GM23338 (cell line): ENCODE measurements around the gene KIF1A. TPM values are rescaled to one million over a fixed set of nuclear protein-coding genes. Genes with fewer than 3 reads are reported as not detected.

Experiments used
- ATAC-seq: fragments of 200-7000 bp; cut with Tn5 transposase; 3 replicates; pipeline ENCODE4 v1.9.1; 2020
- DNase-seq: peaks from one replicate; pipeline ENCODE4 v3.0.0-alpha.2; 2015; ENCODE audit warnings: low spot score
- H2AFZ ChIP-seq: fragments of 200-600 bp; sonication (generic); 2 replicates; pipeline ENCODE4 v1.8.0; 2016; ENCODE audit warnings: antibody characterized with exemption, mild to moderate bottlenecking, moderate library complexity
- H3F3A ChIP-seq: fragments of 200-600 bp; sonication (generic); replicated peaks from 2 replicates; pipeline ENCODE4 v1.8.0; 2017; ENCODE audit warnings: antibody characterized with exemption, mixed run types, low read depth
- H3K27ac ChIP-seq: fragments of 200-600 bp; sonication (generic); 2 replicates; pipeline ENCODE4 v1.6.1; 2016; ENCODE audit warnings: low read depth
- H3K27me3 ChIP-seq: fragments of 200-600 bp; sonication (generic); 2 replicates; pipeline ENCODE4 v1.8.0; 2016; ENCODE audit warnings: mild to moderate bottlenecking, mixed run types, moderate library complexity; ENCODE audit not compliant: insufficient read depth
- H3K36me3 ChIP-seq: fragments of 200-600 bp; sonication (generic); 2 replicates; pipeline ENCODE4 v1.8.0; 2016; ENCODE audit warnings: mild to moderate bottlenecking; ENCODE audit not compliant: insufficient read depth
- H3K4me1 ChIP-seq: fragments of 200-600 bp; sonication (generic); 2 replicates; pipeline ENCODE4 v1.8.0; 2016; ENCODE audit warnings: mild to moderate bottlenecking, moderate library complexity; ENCODE audit not compliant: insufficient read depth
- H3K4me2 ChIP-seq: fragments of 200-600 bp; sonication (generic); 2 replicates; pipeline ENCODE4 v1.7.1; 2017; ENCODE audit warnings: mixed run types
- H3K4me3 ChIP-seq: fragments of 200-600 bp; sonication (generic); 2 replicates; pipeline ENCODE4 v1.6.1; 2016; ENCODE audit warnings: mixed run types
- H3K79me2 ChIP-seq: fragments of 200-600 bp; sonication (generic); replicated peaks from 2 replicates; pipeline ENCODE4 v1.8.0; 2017; ENCODE audit warnings: mild to moderate bottlenecking; ENCODE audit not compliant: insufficient read depth
- H3K9me2 ChIP-seq: fragments of 200-600 bp; sonication (generic); 2 replicates; pipeline ENCODE4 v1.8.0; 2017; ENCODE audit not compliant: insufficient read depth
- H4K20me1 ChIP-seq: fragments of 200-600 bp; sonication (generic); replicated peaks from 2 replicates; pipeline ENCODE4 v1.8.0; 2017; ENCODE audit warnings: mild to moderate bottlenecking; ENCODE audit not compliant: insufficient read depth
- H3K27ac Mint-ChIP-seq: 2 replicates; pipeline ENCODE4 v1.8.0; 2020; ENCODE audit warnings: inconsistent platforms, mild to moderate bottlenecking, moderate library complexity, mixed read lengths
- H3K27me3 Mint-ChIP-seq: 3 replicates; pipeline ENCODE4 v1.8.0; 2022; ENCODE audit warnings: low read depth, mild to moderate bottlenecking, moderate library complexity, mixed read lengths, inconsistent platforms; ENCODE audit not compliant: insufficient read depth, poor library complexity
- H3K36me3 Mint-ChIP-seq: 3 replicates; pipeline ENCODE4 v1.8.0; 2021; ENCODE audit warnings: low read depth, mild to moderate bottlenecking, inconsistent platforms, moderate library complexity, mixed read lengths
- H3K4me1 Mint-ChIP-seq: 3 replicates; pipeline ENCODE4 v1.8.0; 2020; ENCODE audit warnings: mild to moderate bottlenecking, inconsistent platforms, mixed read lengths
- H3K4me3 Mint-ChIP-seq: 3 replicates; pipeline ENCODE4 v1.8.0; 2021; ENCODE audit warnings: moderate library complexity, mild to moderate bottlenecking, inconsistent platforms, mixed read lengths
- H3K9me3 Mint-ChIP-seq: 3 replicates; pipeline ENCODE4 v1.8.0; 2020; ENCODE audit warnings: moderate library complexity, mild to moderate bottlenecking, inconsistent platforms, mixed read lengths
- CREB1 ChIP-seq: fragments of 250-450 bp; sonication (Bioruptor Pico); IDR thresholded peaks from 2 replicates; pipeline ENCODE4 v1.5.0; 2020; ENCODE audit warnings: low read depth, mild to moderate bottlenecking, moderate library complexity
- EZH2 ChIP-seq: fragments of 200-600 bp; sonication (generic); IDR thresholded peaks from one replicate; pipeline ENCODE4 v1.8.0; 2017; ENCODE audit warnings: antibody characterized with exemption, mild to moderate bottlenecking, low read depth; ENCODE audit not compliant: unreplicated experiment
- EZH2phosphoT487 ChIP-seq: fragments of 200-600 bp; sonication (generic); IDR thresholded peaks from one replicate; pipeline ENCODE4 v1.8.1; 2018; ENCODE audit warnings: antibody characterized with exemption; ENCODE audit not compliant: unreplicated experiment
- JUNB ChIP-seq: IDR thresholded peaks from one replicate; pipeline ENCODE4 v1.6.1; 2016; ENCODE audit warnings: antibody characterized with exemption; ENCODE audit not compliant: unreplicated experiment
- NANOG ChIP-seq: IDR thresholded peaks from 2 replicates; pipeline ENCODE4 v1.6.1; 2016; ENCODE audit warnings: antibody characterized with exemption, borderline replicate concordance
- POLR2AphosphoS5 ChIP-seq: IDR thresholded peaks from 2 replicates; pipeline ENCODE4 v1.6.1; 2016; ENCODE audit warnings: antibody characterized with exemption, low read depth
- ZNF114 ChIP-seq: fragments of 250-450 bp; sonication (Bioruptor Pico); IDR thresholded peaks from 2 replicates; pipeline ENCODE4 v1.5.0; 2020; ENCODE audit warnings: mild to moderate bottlenecking, moderate library complexity
- ZNF331 ChIP-seq: fragments of 250-450 bp; sonication (Bioruptor Pico); IDR thresholded peaks from 2 replicates; pipeline ENCODE4 v1.5.0; 2020; ENCODE audit warnings: low read depth, mild to moderate bottlenecking, moderate library complexity
- polyA plus RNA-seq: library from polyadenylated mRNA; unstranded; fragments of >200 nt; fragmentation: Nextera tagmentation; extraction: Ambion mirVana; gene quantifications from 2 replicates; pipeline ENCODE4 v1.2.1, GENCODE V29; 2016
- total RNA-seq: library from RNA; depleted of rRNA; stranded (reverse); fragments of >200 nt; shearing (Covaris generic); gene quantifications from 2 replicates; pipeline ENCODE4 v1.2.3, GENCODE V29; 2014
- TF ChIP-seq, protein P1 (sequence below): fragments of 250-450 bp; sonication (Bioruptor Pico); IDR thresholded peaks from 2 replicates; pipeline ENCODE4 v1.5.0; 2020; ENCODE audit warnings: mild to moderate bottlenecking, moderate library complexity
- TF ChIP-seq, protein P2 (sequence below), 2 experiments: fragments of 200-600 bp in 1 of 2; sonication (generic) in 1 of 2; conservative IDR thresholded peaks; 2 replicates each; pipeline versions ENCODE4 v1.5.1 to v1.6.1; 2016 to 2017; ENCODE audit warnings: antibody characterized with exemption in 2 of 2, low read depth in 2 of 2, mild to moderate bottlenecking in 2 of 2, moderate library complexity in 1 of 2

KIF1A gene
- total and polyA plus RNA-seq, 2 experiments from 2014 or later: 169 to 214 TPM

DNA sequence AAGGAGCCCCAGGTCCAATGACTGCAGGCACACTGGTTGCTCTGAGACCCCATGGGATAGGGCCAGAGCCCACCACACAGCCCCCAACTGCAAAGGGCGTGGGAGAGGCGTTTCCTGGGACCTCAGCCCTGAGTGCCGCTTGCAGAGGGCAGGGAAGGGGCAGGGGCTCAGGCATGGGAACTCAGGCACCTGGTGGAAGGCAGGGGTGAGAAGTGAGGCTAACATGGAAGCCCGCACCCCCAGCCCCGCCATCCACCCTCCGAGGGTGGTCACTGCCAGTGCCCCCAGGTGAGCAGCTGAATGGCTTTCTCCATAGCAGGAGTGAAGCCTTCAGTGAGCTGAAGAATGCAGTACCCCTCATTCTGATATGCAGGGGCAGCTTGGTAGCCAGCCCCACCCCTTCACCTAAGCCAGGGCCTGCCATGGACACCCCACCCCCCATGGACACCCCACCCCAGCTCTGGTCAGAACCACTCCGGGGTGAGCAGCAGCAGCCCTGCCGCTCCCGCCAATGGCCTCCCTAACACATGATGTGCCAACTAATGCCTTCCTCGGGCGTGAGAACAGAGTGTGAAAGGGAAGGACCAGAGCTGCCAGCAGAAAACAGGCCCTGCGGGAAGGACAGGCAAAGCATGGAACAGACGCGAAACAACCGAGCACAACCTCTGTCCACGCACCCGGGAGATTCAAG is 6.6 kb downstream of the KIF1A start:
- Histone ChIP-seq H3K27me3 (no peaks in the 10 kb centered on the region), H3K4me3 (no peak overlapping the region), H3K4me1 (0 out of 2 replicates have a peak, but pooled peaks cover 4% of the 10 kb centered on the region), H3K9me2 (no peaks in the 10 kb centered on the region), H3K27ac (no peak overlapping the region), H3K36me3 (no peaks in the 10 kb centered on the region; the same call in 1 of the 2 replicates), H3F3A (no peaks in the 10 kb centered on the region), H4K20me1 (peaks cover 56% of the 10 kb centered on the region), H3K79me2 (peaks cover 98% of the 10 kb centered on the region), H3K4me2 (no peak overlapping the region), H2AFZ (no peak overlapping the region)
- ATAC-seq: no peak
- H3K27me3 Mint-ChIP-seq: peaks cover 26% of the 10 kb centered on the region
- peaks cover 40% of the 10 kb centered on the region for H3K4me1 Mint-ChIP-seq
- H3K9me3 Mint-ChIP-seq: peaks cover 13% of the 10 kb centered on the region
- H3K4me3 Mint-ChIP-seq: no peak overlapping the region
- TF ChIP-seq, protein P1, sequence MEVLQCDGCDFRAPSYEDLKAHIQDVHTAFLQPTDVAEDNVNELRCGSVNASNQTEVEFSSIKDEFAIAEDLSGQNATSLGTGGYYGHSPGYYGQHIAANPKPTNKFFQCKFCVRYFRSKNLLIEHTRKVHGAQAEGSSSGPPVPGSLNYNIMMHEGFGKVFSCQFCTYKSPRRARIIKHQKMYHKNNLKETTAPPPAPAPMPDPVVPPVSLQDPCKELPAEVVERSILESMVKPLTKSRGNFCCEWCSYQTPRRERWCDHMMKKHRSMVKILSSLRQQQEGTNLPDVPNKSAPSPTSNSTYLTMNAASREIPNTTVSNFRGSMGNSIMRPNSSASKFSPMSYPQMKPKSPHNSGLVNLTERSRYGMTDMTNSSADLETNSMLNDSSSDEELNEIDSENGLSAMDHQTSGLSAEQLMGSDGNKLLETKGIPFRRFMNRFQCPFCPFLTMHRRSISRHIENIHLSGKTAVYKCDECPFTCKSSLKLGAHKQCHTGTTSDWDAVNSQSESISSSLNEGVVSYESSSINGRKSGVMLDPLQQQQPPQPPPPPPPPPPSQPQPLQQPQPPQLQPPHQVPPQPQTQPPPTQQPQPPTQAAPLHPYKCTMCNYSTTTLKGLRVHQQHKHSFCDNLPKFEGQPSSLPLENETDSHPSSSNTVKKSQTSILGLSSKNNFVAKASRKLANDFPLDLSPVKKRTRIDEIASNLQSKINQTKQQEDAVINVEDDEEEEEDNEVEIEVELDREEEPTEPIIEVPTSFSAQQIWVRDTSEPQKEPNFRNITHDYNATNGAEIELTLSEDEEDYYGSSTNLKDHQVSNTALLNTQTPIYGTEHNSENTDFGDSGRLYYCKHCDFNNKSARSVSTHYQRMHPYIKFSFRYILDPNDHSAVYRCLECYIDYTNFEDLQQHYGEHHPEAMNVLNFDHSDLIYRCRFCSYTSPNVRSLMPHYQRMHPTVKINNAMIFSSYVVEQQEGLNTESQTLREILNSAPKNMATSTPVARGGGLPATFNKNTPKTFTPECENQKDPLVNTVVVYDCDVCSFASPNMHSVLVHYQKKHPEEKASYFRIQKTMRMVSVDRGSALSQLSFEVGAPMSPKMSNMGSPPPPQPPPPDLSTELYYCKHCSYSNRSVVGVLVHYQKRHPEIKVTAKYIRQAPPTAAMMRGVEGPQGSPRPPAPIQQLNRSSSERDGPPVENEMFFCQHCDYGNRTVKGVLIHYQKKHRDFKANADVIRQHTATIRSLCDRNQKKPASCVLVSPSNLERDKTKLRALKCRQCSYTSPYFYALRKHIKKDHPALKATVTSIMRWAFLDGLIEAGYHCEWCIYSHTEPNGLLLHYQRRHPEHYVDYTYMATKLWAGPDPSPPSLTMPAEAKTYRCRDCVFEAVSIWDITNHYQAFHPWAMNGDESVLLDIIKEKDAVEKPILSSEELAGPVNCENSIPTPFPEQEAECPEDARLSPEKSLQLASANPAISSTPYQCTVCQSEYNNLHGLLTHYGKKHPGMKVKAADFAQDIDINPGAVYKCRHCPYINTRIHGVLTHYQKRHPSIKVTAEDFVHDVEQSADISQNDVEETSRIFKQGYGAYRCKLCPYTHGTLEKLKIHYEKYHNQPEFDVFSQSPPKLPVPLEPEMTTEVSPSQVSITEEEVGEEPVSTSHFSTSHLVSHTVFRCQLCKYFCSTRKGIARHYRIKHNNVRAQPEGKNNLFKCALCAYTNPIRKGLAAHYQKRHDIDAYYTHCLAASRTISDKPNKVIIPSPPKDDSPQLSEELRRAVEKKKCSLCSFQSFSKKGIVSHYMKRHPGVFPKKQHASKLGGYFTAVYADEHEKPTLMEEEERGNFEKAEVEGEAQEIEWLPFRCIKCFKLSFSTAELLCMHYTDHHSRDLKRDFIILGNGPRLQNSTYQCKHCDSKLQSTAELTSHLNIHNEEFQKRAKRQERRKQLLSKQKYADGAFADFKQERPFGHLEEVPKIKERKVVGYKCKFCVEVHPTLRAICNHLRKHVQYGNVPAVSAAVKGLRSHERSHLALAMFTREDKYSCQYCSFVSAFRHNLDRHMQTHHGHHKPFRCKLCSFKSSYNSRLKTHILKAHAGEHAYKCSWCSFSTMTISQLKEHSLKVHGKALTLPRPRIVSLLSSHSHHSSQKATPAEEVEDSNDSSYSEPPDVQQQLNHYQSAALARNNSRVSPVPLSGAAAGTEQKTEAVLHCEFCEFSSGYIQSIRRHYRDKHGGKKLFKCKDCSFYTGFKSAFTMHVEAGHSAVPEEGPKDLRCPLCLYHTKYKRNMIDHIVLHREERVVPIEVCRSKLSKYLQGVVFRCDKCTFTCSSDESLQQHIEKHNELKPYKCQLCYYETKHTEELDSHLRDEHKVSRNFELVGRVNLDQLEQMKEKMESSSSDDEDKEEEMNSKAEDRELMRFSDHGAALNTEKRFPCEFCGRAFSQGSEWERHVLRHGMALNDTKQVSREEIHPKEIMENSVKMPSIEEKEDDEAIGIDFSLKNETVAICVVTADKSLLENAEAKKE (CRISPR knock-in tag): no peak
- no peak for TF ChIP-seq EZH2
- TF ChIP-seq CREB1 (CRISPR knock-in tag): no peak
- no peak for TF ChIP-seq NANOG
- TF ChIP-seq JUNB: no peak
- no peak for TF ChIP-seq POLR2AphosphoS5
- no peak for TF ChIP-seq ZNF331 (CRISPR knock-in tag)
- TF ChIP-seq EZH2phosphoT487: no peak
- no peak for TF ChIP-seq ZNF114
- TF ChIP-seq, protein P2, sequence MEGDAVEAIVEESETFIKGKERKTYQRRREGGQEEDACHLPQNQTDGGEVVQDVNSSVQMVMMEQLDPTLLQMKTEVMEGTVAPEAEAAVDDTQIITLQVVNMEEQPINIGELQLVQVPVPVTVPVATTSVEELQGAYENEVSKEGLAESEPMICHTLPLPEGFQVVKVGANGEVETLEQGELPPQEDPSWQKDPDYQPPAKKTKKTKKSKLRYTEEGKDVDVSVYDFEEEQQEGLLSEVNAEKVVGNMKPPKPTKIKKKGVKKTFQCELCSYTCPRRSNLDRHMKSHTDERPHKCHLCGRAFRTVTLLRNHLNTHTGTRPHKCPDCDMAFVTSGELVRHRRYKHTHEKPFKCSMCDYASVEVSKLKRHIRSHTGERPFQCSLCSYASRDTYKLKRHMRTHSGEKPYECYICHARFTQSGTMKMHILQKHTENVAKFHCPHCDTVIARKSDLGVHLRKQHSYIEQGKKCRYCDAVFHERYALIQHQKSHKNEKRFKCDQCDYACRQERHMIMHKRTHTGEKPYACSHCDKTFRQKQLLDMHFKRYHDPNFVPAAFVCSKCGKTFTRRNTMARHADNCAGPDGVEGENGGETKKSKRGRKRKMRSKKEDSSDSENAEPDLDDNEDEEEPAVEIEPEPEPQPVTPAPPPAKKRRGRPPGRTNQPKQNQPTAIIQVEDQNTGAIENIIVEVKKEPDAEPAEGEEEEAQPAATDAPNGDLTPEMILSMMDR (conservative IDR thresholded peaks at IDR 0.05; ENCODE audit: low read depth in 2 of 2): no peak
- H3K36me3 Mint-ChIP-seq: peaks cover 78% of the 10 kb centered on the region
- DNase-seq: no peak
- H3K27ac Mint-ChIP-seq: no peak overlapping the region
